GM12864 (cell line): ENCODE measurements around the gene TARBP2.

Experiments used
- DNase-seq: peaks from one replicate; pipeline ENCODE4 v3.0.0-alpha.2; 2011; ENCODE audit warnings: low read depth
- H3K4me3 ChIP-seq: 2 replicates; pipeline ENCODE4 v1.5.1; 2011; ENCODE audit warnings: mild to moderate bottlenecking, low read depth, low read length, control low read depth
- TF ChIP-seq, protein P1 (sequence below): IDR thresholded peaks from 2 replicates; pipeline ENCODE4 v1.5.1; 2011; ENCODE audit warnings: low read depth, mild to moderate bottlenecking, moderate library complexity, low read length, control low read depth, inconsistent platforms; ENCODE audit errors: missing control alignments

The TARBP2 gene

GRCh38 chr12:53496752-53497032 lies 4.4 kb upstream of the TARBP2 start:
- no peak overlapping the region for H3K4me3 ChIP-seq
- TF ChIP-seq, protein P1, sequence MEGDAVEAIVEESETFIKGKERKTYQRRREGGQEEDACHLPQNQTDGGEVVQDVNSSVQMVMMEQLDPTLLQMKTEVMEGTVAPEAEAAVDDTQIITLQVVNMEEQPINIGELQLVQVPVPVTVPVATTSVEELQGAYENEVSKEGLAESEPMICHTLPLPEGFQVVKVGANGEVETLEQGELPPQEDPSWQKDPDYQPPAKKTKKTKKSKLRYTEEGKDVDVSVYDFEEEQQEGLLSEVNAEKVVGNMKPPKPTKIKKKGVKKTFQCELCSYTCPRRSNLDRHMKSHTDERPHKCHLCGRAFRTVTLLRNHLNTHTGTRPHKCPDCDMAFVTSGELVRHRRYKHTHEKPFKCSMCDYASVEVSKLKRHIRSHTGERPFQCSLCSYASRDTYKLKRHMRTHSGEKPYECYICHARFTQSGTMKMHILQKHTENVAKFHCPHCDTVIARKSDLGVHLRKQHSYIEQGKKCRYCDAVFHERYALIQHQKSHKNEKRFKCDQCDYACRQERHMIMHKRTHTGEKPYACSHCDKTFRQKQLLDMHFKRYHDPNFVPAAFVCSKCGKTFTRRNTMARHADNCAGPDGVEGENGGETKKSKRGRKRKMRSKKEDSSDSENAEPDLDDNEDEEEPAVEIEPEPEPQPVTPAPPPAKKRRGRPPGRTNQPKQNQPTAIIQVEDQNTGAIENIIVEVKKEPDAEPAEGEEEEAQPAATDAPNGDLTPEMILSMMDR = no peak
- no peak for DNase-seq

GRCh38 chr12:53497461-53497860 lies 3.6 kb upstream of the TARBP2 start:
- no peak overlapping the region for H3K4me3 ChIP-seq
- DNase-seq = no peak
- TF ChIP-seq, protein P1 = no peak

GRCh38 chr12:53498235-53498630 lies 2.9 kb upstream of the TARBP2 start:
- no peak for DNase-seq
- TF ChIP-seq, protein P1 = no peak
- no peak overlapping the region for H3K4me3 ChIP-seq

DNA sequence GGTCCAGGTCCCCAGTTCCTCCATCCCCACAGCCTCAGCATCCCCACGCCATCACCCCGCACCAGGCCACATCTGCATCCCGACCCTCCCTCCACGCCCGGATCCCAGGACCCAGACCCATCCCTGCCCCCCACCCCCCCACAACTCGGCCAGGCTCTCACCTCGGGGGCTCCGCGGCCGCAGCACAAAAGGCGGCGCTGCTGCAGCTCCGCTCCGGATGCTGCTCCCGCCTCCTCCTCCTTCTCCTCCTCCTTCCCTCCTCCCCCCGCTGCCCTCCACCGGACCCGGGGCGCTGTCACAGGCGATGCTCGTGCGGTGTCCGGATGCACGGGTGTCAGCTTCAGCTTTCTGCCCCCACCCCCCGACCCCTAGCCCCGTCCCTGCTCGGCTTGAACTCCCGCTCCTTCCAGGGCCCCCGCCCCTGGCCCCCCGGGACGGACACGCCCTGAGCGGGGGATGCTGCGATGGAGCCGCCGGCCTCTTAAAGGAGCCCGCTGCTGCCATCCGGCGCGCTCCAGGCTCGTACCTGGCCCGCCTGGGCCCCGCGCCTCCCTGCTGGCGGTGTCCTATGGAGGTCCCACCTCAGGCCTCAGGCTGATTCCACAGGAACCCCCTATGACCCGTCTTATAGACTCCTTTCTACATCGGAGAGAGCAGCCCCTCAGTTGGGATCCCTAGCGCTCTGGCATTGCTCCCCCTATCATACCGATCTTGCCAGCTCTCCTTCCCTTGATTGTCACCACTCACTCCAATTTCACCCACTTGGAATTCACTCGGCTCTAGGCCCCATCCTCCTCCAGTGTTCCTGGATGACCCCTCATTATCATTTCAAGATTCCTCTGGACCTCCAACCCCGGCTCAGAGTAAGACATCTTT lies 1.6 kb upstream of the TARBP2 start, which contains the start of gene MAP3K12:
TSS of gene MAP3K12 (minus strand) at position 193 of the 876 bp plus-strand sequence. CDS start 12,067 bp downstream, outside the sequence.
- H3K4me3 ChIP-seq = peak within 1 kb of the TSS; percentile 83
- TF ChIP-seq, protein P1 = peak; percentile 14
- no peak for DNase-seq

GRCh38 chr12:53500142-53500775 lies 824 bp upstream of the TARBP2 start:
- peak overlapping the region; percentile 83 for H3K4me3 ChIP-seq
- DNase-seq = no peak
- TF ChIP-seq, protein P1 = no peak

DNA sequence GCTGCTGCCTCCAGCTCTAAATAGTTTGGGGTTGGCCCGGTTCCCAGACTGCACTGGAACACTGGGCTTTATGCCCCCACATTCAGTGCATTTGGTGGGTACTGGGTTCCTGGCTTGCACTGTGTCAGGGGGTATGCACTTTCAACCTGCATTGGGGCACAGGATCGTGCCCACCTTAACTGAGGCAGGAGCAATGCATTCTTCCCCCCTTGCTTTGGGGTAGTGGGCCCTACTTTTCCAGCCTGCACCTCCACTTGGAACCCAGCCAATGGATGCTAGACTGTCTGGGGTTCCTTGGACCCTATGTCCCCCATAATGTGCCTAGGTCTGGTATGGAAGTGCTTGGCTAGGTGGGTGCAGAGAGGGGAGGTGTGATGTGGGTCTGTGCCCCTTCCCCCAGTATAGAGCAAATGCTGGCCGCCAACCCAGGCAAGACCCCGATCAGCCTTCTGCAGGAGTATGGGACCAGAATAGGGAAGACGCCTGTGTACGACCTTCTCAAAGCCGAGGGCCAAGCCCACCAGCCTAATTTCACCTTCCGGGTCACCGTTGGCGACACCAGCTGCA lies 615 bp downstream of the TARBP2 start:
- H3K4me3 ChIP-seq = peak overlapping the region; percentile 83
- no peak for DNase-seq
- TF ChIP-seq, protein P1 = no peak
